Panc1 (cell line): ENCODE data around the gene CACNG7. TPM values are rescaled to one million over a fixed set of nuclear protein-coding genes. Genes with fewer than 3 reads are reported as not detected.

Source experiments
- ATAC-seq: fragments of 200-7000 bp; cut with Tn5 transposase; 2 replicates; pipeline ENCODE4 v1.9.1; 2020; ENCODE audit warnings: mild to moderate bottlenecking, moderate library complexity
- BruUV-seq: library from RNA; stranded (reverse); fragments of 400-500 nt; replicated peaks from 2 replicates; lab custom pipeline; 2021; lab: Mats Ljungman, UMichigan
- CTCF ChIA-PET: fragments of 300-600 bp; sonication (Branson Sonifier 250); formaldehyde crosslinking; loops from one replicate; lab custom pipeline; 2022; ENCODE audit warnings: antibody characterized with exemption; lab: Charles Lee
- POLR2A ChIA-PET: fragments of 300-600 bp; sonication (Branson Sonifier 250); formaldehyde crosslinking; loops from one replicate; lab custom pipeline; 2022; ENCODE audit warnings: antibody characterized with exemption; lab: Charles Lee
- DNase-seq: peaks from one replicate; pipeline ENCODE4 v3.0.0-alpha.2; 2010; ENCODE audit warnings: low read depth, low spot score
- H3K27ac ChIP-seq: 2 replicates; pipeline ENCODE4 v1.5.1; 2011; ENCODE audit warnings: mild to moderate bottlenecking, low read length, inconsistent platforms
- H3K27me3 ChIP-seq: fragments of 200-500 bp; sonication (Bioruptor generic); 2 replicates; pipeline ENCODE4 v1.6.0; 2014; ENCODE audit warnings: low read length, inconsistent platforms; ENCODE audit not compliant: control insufficient read depth, insufficient read depth
- H3K36me3 ChIP-seq: fragments of 200-500 bp; sonication (Bioruptor generic); 2 replicates; pipeline ENCODE4 v1.5.1; 2014; ENCODE audit warnings: inconsistent platforms, mild to moderate bottlenecking, low read length, moderate library complexity; ENCODE audit not compliant: control insufficient read depth, insufficient read depth
- H3K4me1 ChIP-seq: 2 replicates; pipeline ENCODE4 v1.5.1; 2011; ENCODE audit warnings: inconsistent platforms, mild to moderate bottlenecking, low read length, moderate library complexity; ENCODE audit not compliant: control insufficient read depth, insufficient read depth
- H3K4me3 ChIP-seq, 2 experiments: 2 replicates each; pipeline ENCODE4 v1.5.1; 2011 to 2012; ENCODE audit warnings: low read depth in 2 of 2, low read length in 2 of 2, mild to moderate bottlenecking in 2 of 2, inconsistent platforms in 1 of 2, moderate library complexity in 1 of 2
- H3K9me3 ChIP-seq: fragments of 200-500 bp; sonication (Bioruptor generic); 2 replicates; pipeline ENCODE4 v1.5.1; 2014; ENCODE audit warnings: low read depth, mild to moderate bottlenecking, inconsistent platforms, low read length, moderate library complexity; ENCODE audit not compliant: control insufficient read depth, insufficient read depth
- CTCF ChIP-seq: fragments of 450-650 bp; IDR thresholded peaks from 2 replicates; pipeline ENCODE4 v1.5.1; 2017; ENCODE audit warnings: mild to moderate bottlenecking
- POLR2AphosphoS5 ChIP-seq: IDR thresholded peaks from 2 replicates; pipeline ENCODE4 v1.6.1; 2012; ENCODE audit warnings: mild to moderate bottlenecking, low read depth, low read length, moderate library complexity
- REST ChIP-seq, 2 experiments: IDR thresholded peaks; 2 replicates each; pipeline ENCODE4 v1.6.1; 2011 to 2012; ENCODE audit warnings: low read depth in 2 of 2, control low read depth in 1 of 2, low read length in 1 of 2, mild to moderate bottlenecking in 1 of 2, moderate library complexity in 1 of 2; ENCODE audit not compliant: insufficient read depth in 1 of 2
- SIN3A ChIP-seq: IDR thresholded peaks from 2 replicates; pipeline ENCODE4 v1.6.1; 2012; ENCODE audit warnings: low read depth, mild to moderate bottlenecking, low read length, moderate library complexity, borderline replicate concordance; ENCODE audit not compliant: insufficient read depth
- TCF7L2 ChIP-seq: IDR thresholded peaks from 2 replicates; pipeline ENCODE4 v1.6.1; 2011; ENCODE audit warnings: mild to moderate bottlenecking, low read depth, low read length, inconsistent platforms
- in situ Hi-C: cut with HindIII; loops from 2 replicates; pipeline ENCODE4 v1.10.0; 2016; ENCODE audit warnings: low sequenced_read_pairs, low pct_unique_long_range_greater_than_20kb
- intact Hi-C: fragments of 100-400 bp; cut with micrococcal nuclease; formaldehyde crosslinking; loops from one replicate; pipeline ENCODE4 v1.10.0; 2022; ENCODE audit not compliant: unreplicated experiment
- total RNA-seq: library from RNA; stranded (reverse); gene quantifications from one replicate; pipeline ENCODE4 v1.2.1, GENCODE V29; 2021; ENCODE audit not compliant: unreplicated experiment

Gene CACNG7
- total RNA-seq, 1 experiment from 2014 or later = 7.7 TPM

- ATAC-seq (no peak), DNase-seq (no peak)
- peak overlapping the region; percentile 85 for H3K27ac ChIP-seq
- ChIA-PET CTCF (interaction anchor here (0.6 to 0.9 kb wide), 2 partner anchors 18 to 77 kb away, joined by 6 to 7 read pairs; no protein-coding TSS in a partner anchor), POLR2A (interaction anchor here (0.6 to 0.7 kb wide), 4 partner anchors 12 to 334 kb away, joined by 3 to 20 read pairs (median 5); partner anchors contain the start of gene PRKCG)
- peaks cover 24% of the 10 kb centered on the region for H3K4me1 ChIP-seq
- H3K36me3 ChIP-seq = peaks cover 6% of the 10 kb centered on the region; the same call in 1 of the 2 replicates
- H3K4me3 ChIP-seq = peak overlapping the region; percentile 57 to 95
- no peaks in the 10 kb centered on the region for H3K9me3 ChIP-seq
- no peaks in the 10 kb centered on the region for H3K27me3 ChIP-seq
- TF ChIP-seq TCF7L2 (no peak), SIN3A (no peak), REST (IDR thresholded peaks at IDR 0.05; ENCODE audit: insufficient read depth in 1 of 2, low read depth in 2 of 2, low read length in 1 of 2) (no peak), CTCF (no peak), POLR2AphosphoS5 (no peak)
- in situ Hi-C loops (no loop called here), intact Hi-C loops (no loop called here)
- TSS peak; percentile 75 for BruUV-seq
Measured at GRCh38 chr19:53870485-53870844, 38.6 kb upstream of the CACNG7 start.

GRCh38 chr19:53871454-53871853, 37.6 kb upstream of the CACNG7 start:
- DNase-seq (no peak), ATAC-seq (no peak)
- no TSS peak for BruUV-seq
- intact Hi-C loops = no loop called here
- peak overlapping the region; percentile 85 for H3K27ac ChIP-seq
- TF ChIP-seq TCF7L2 (no peak), CTCF (no peak), POLR2AphosphoS5 (no peak), SIN3A (no peak), REST (IDR thresholded peaks at IDR 0.05; ENCODE audit: insufficient read depth in 1 of 2, low read depth in 2 of 2, low read length in 1 of 2) (no peak)
- peak overlapping the region; percentile 1 to 5; a peak in 1 of 4 replicates for H3K4me3 ChIP-seq
- POLR2A ChIA-PET = interaction anchor here (0.5 to 0.6 kb wide), 3 partner anchors 12 to 138 kb away, joined by 4 to 9 read pairs (median 5); no protein-coding TSS in a partner anchor
- H3K27me3 ChIP-seq = no peaks in the 10 kb centered on the region
- H3K9me3 ChIP-seq = no peaks in the 10 kb centered on the region
- H3K4me1 ChIP-seq = peaks cover 29% of the 10 kb centered on the region
- in situ Hi-C loops = no loop called here
- CTCF ChIA-PET = no interaction called here
- peaks cover 6% of the 10 kb centered on the region; the same call in 1 of the 2 replicates for H3K36me3 ChIP-seq
